Calu3 (cell line): ENCODE results near the gene DPY19L2. TPM values are rescaled to one million over a fixed set of nuclear protein-coding genes. Genes with fewer than 3 reads are reported as not detected.

Experiments used
- BruUV-seq: library from RNA; stranded (reverse); fragments of 400-500 nt; replicated peaks from 2 replicates; lab custom pipeline; 2021; lab: Mats Ljungman, UMichigan
- CTCF ChIA-PET: fragments of 300-600 bp; sonication (Branson Sonifier 250); formaldehyde crosslinking; loops from one replicate; lab custom pipeline; 2022; ENCODE audit warnings: antibody characterized with exemption; lab: Charles Lee
- DNase-seq: peaks from one replicate; pipeline ENCODE4 v3.0.0; 2022
- H3K27ac Mint-ChIP-seq: one replicate; pipeline ENCODE4 v1.8.0; 2022; ENCODE audit warnings: mixed read lengths; ENCODE audit not compliant: unreplicated experiment
- H3K27me3 Mint-ChIP-seq: one replicate; pipeline ENCODE4 v1.8.0; 2022; ENCODE audit warnings: mixed read lengths; ENCODE audit not compliant: unreplicated experiment
- H3K36me3 Mint-ChIP-seq: one replicate; pipeline ENCODE4 v1.8.0; 2022; ENCODE audit warnings: mild to moderate bottlenecking, moderate library complexity, mixed read lengths; ENCODE audit not compliant: insufficient read depth, unreplicated experiment
- H3K4me1 Mint-ChIP-seq: one replicate; pipeline ENCODE4 v1.8.0; 2022; ENCODE audit warnings: mild to moderate bottlenecking, low read depth, mixed read lengths; ENCODE audit not compliant: unreplicated experiment
- H3K4me3 Mint-ChIP-seq: one replicate; pipeline ENCODE4 v1.8.0; 2022; ENCODE audit warnings: mild to moderate bottlenecking, low read depth, moderate library complexity, mixed read lengths; ENCODE audit not compliant: unreplicated experiment
- H3K9me3 Mint-ChIP-seq: one replicate; pipeline ENCODE4 v1.8.0; 2022; ENCODE audit warnings: low read depth, mixed read lengths; ENCODE audit not compliant: unreplicated experiment
- intact Hi-C: fragments of 100-400 bp; cut with micrococcal nuclease; formaldehyde crosslinking; loops from one replicate; pipeline ENCODE4 v1.10.0; 2022; ENCODE audit not compliant: unreplicated experiment
- total RNA-seq: library from RNA; stranded (reverse); gene quantifications from 2 replicates; pipeline ENCODE4 v1.2.3, GENCODE V29; 2022
- TF ChIP-seq, protein P1 (sequence below): fragments of 200-600 bp; IDR thresholded peaks from one replicate; pipeline ENCODE4 v1.8.0; 2022; ENCODE audit warnings: antibody characterized with exemption; ENCODE audit not compliant: unreplicated experiment

Gene DPY19L2
- total RNA-seq, 1 experiment from 2014 or later: 9.2 TPM

GRCh38 chr12:63525831-63526230 is 142.5 kb downstream of the DPY19L2 start:
- no peak overlapping the region for H3K4me3 Mint-ChIP-seq
- no peaks in the 10 kb centered on the region for H3K27me3 Mint-ChIP-seq
- intact Hi-C loops: no loop called here

DNA sequence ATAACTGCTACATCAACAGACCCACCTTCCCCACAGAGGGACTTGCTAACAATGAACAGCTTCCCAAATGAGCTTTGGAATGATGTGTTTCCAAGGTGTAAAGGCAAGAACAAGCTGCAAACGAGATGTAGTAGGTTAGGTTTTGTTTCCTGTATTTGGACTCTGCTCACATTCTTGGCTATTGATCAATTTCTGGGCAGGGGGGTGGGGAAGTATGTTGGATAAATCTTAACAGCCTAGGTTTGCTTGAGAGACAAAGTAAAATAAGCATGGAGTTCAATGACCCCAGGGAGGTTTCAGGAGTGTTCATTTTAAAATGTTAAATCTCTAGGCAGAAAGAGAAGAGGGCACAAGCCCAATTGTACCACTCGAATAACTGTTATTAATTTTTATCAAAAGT is 146.6 kb downstream of the DPY19L2 start:
- CTCF ChIA-PET: no interaction called here
- H3K27ac Mint-ChIP-seq: no peak overlapping the region
- BruUV-seq: no TSS peak
- TF ChIP-seq, protein P1, sequence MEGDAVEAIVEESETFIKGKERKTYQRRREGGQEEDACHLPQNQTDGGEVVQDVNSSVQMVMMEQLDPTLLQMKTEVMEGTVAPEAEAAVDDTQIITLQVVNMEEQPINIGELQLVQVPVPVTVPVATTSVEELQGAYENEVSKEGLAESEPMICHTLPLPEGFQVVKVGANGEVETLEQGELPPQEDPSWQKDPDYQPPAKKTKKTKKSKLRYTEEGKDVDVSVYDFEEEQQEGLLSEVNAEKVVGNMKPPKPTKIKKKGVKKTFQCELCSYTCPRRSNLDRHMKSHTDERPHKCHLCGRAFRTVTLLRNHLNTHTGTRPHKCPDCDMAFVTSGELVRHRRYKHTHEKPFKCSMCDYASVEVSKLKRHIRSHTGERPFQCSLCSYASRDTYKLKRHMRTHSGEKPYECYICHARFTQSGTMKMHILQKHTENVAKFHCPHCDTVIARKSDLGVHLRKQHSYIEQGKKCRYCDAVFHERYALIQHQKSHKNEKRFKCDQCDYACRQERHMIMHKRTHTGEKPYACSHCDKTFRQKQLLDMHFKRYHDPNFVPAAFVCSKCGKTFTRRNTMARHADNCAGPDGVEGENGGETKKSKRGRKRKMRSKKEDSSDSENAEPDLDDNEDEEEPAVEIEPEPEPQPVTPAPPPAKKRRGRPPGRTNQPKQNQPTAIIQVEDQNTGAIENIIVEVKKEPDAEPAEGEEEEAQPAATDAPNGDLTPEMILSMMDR: no peak
- no peak overlapping the region for H3K4me3 Mint-ChIP-seq
- H3K4me1 Mint-ChIP-seq: no peaks in the 10 kb centered on the region
- no peaks in the 10 kb centered on the region for H3K9me3 Mint-ChIP-seq
- H3K36me3 Mint-ChIP-seq: no peaks in the 10 kb centered on the region
- H3K27me3 Mint-ChIP-seq: no peaks in the 10 kb centered on the region
- peak; percentile 13 for DNase-seq
- intact Hi-C loops: no loop called here

More at GRCh38 chr12:63525831-63526230, 142.5 kb downstream of the DPY19L2 start:
- no peaks in the 10 kb centered on the region for H3K4me1 Mint-ChIP-seq
- DNase-seq: no peak
- TF ChIP-seq, protein P1: no peak
- no TSS peak for BruUV-seq
- CTCF ChIA-PET: no interaction called here
- H3K27ac Mint-ChIP-seq: no peak overlapping the region
- H3K9me3 Mint-ChIP-seq: peaks cover 7% of the 10 kb centered on the region
- H3K36me3 Mint-ChIP-seq: no peaks in the 10 kb centered on the region

Other genes with a start within 250 kb of the DPY19L2 start
- gene RXYLT1, start 111.4 kb upstream of the DPY19L2 start, total RNA-seq: 26.0 and 28.6 TPM in 2 replicates
- gene SRGAP1, start 176.2 kb upstream of the DPY19L2 start, total RNA-seq: 28.3 and 29.3 TPM in 2 replicates